Measurements from ENCODE around the gene ATG10. TPM values are rescaled to one million over a fixed set of nuclear protein-coding genes. Genes with fewer than 3 reads are reported as not detected.
"Not testable (repeated sequence)": the region's sequence is repeated elsewhere in the genome, so short reads cannot be mapped to it uniquely, and the experiment has no call there.

The ATG10 gene
- polyA plus RNA-seq, 4 donors: 3.5 to 7.8 (median 5.5) TPM

GRCh38 chr5:82257729-82258128 is 285.9 kb downstream of the ATG10 start:
- no peak for DNase-seq
- no peaks in the 10 kb centered on the region for H3K4me1 ChIP-seq (ENCODE audit: control insufficient read depth in 3 of 3, insufficient read depth in 2 of 3, low read depth in 1 of 3, low read length in 2 of 3)
- H3K27ac ChIP-seq (ENCODE audit: low read depth in 1 of 3, low read length in 2 of 3): no peak overlapping the region
- peaks cover 0 to 2% of the 10 kb centered on the region in 2 donors for H3K9me3 ChIP-seq (ENCODE audit: control insufficient read depth in 2 of 2, insufficient read depth in 1 of 2, low read depth in 1 of 2, low read length in 1 of 2)
- no peak overlapping the region for H3K4me3 ChIP-seq (ENCODE audit: low read depth in 1 of 3, low read length in 3 of 3)
- 88 to 95% (median 89%) methylated on average over 3 of the region's 3 CpGs for WGBS, 3 donors
- no peak for FAIRE-seq
- H3K27me3 ChIP-seq (ENCODE audit: control insufficient read depth in 3 of 3, insufficient read depth in 3 of 3, low read length in 3 of 3): no peaks in the 10 kb centered on the region
- H3K36me3 ChIP-seq (ENCODE audit: control insufficient read depth in 3 of 3, insufficient read depth in 2 of 3, low read depth in 1 of 3, low read length in 3 of 3): peaks cover 0 to 3% (median 2%) of the 10 kb centered on the region in 3 donors

DNA sequence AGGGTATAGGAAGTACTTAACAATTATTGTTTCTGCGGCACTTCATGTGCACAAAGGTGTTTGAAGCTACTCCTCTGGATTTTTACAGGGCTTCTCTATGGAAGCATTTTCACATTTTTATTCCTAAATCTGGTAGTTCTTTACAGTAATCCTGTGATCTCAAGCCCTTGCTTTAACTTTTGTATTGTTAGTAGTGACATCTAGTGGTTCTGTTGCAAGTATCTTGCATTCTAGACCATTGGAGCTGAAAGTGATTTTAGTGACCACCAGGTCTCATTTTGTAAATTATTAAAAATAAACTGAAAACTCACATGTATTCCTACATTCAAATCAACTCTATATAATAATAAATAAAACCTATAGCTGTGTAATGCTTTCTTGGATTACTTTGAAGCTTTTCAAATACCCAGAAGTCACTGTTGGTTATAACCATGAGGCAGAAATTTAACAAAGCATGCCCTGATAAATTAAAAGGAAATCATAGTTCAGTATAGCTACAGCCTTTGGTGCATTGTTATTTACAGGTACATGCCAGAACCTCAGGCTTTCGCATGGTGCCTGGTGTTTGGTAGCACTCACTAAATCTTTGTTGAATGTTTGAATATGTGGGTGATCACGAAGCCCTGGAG is 287.5 kb downstream of the ATG10 start:
- no peak overlapping the region for H3K27ac ChIP-seq (ENCODE audit: low read depth in 1 of 3, low read length in 2 of 3)
- H3K4me1 ChIP-seq (ENCODE audit: control insufficient read depth in 3 of 3, insufficient read depth in 2 of 3, low read depth in 1 of 3, low read length in 2 of 3): no peaks in the 10 kb centered on the region
- no peak for FAIRE-seq
- 83 to 93% (median 90%) methylated on average over 3 of the region's 3 CpGs for WGBS, 3 donors
- peaks cover 0 to 2% of the 10 kb centered on the region in 2 donors for H3K9me3 ChIP-seq (ENCODE audit: control insufficient read depth in 2 of 2, insufficient read depth in 1 of 2, low read depth in 1 of 2, low read length in 1 of 2)
- H3K27me3 ChIP-seq (ENCODE audit: control insufficient read depth in 3 of 3, insufficient read depth in 3 of 3, low read length in 3 of 3): no peaks in the 10 kb centered on the region
- no peak overlapping the region for H3K4me3 ChIP-seq (ENCODE audit: low read depth in 1 of 3, low read length in 3 of 3)
- H3K36me3 ChIP-seq (ENCODE audit: control insufficient read depth in 3 of 3, insufficient read depth in 2 of 3, low read depth in 1 of 3, low read length in 3 of 3): peaks cover 0 to 2% (median 0%) of the 10 kb centered on the region in 3 donors
- peak in 1 of 2 donors; percentile 16 for DNase-seq

DNA sequence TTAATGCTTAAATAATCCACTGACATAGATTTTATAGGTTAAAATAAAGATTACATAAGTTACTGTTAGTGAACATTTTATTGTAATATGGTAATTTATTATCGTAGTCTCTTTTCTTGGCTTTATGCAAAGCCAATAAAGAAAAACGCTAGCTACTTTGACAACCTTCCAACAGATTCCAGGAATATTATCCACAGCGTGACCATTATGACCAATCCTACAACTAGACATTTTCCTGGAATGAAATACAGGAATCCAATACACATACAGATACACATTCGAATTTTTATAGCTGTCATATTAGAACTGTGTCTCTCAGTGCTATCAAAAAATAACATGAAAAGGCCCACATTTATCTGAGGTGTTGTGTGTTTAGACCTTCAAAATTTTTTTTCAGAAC is 293.2 kb downstream of the ATG10 start:
- Histone ChIP-seq H3K36me3 (ENCODE audit: control insufficient read depth in 3 of 3, insufficient read depth in 2 of 3, low read depth in 1 of 3, low read length in 3 of 3) (no peaks in the 10 kb centered on the region), H3K9me3 (ENCODE audit: control insufficient read depth in 2 of 2, insufficient read depth in 1 of 2, low read depth in 1 of 2, low read length in 1 of 2) (peaks cover 0 to 14% of the 10 kb centered on the region in 2 donors), H3K27ac (ENCODE audit: low read depth in 1 of 3, low read length in 2 of 3) (no peak overlapping the region), H3K27me3 (ENCODE audit: control insufficient read depth in 3 of 3, insufficient read depth in 3 of 3, low read length in 3 of 3) (no peaks in the 10 kb centered on the region), H3K4me1 (ENCODE audit: control insufficient read depth in 3 of 3, insufficient read depth in 2 of 3, low read depth in 1 of 3, low read length in 2 of 3) (no peaks in the 10 kb centered on the region), H3K4me3 (ENCODE audit: low read depth in 1 of 3, low read length in 3 of 3) (no peak overlapping the region)
- no peak for DNase-seq
- WGBS, 3 donors: 61 to 87% (median 79%) methylated on average over 4 of the region's 4 CpGs
- FAIRE-seq: no peak

DNA sequence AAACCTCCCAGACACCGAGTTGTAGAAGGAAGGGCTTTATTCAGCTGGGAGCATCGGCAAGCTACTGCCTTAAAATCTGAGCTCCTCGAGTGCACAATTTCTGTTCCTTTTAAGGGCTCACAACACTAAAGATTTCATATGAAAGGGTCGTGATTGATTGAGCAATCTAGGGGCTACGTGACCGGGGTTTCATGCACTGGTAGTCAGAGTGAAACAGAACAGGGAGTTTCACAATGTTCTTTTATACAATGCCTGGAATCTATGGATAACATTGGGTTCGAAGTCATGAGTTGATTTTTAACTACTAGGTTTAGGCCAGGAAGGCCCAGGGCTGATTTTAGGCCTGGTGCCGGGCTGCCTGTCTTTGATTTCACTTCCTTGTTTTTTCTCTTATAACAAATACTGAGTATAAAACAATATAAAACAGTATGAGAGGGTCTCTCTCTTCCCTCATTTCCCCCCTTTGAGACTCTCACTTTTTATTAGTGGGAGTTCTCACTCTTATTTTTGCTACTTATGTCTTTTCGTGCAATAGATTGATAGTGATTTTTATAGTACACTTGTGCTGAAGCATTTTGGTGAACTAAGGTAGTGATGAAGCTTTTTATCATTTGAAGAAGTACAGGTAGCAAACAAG is 295.6 kb downstream of the ATG10 start:
- H3K27ac ChIP-seq (ENCODE audit: low read depth in 1 of 3, low read length in 2 of 3); H3K4me3 ChIP-seq (ENCODE audit: low read depth in 1 of 3, low read length in 3 of 3); DNase-seq; H3K36me3 ChIP-seq (ENCODE audit: control insufficient read depth in 3 of 3, insufficient read depth in 2 of 3, low read depth in 1 of 3, low read length in 3 of 3); H3K27me3 ChIP-seq (ENCODE audit: control insufficient read depth in 3 of 3, insufficient read depth in 3 of 3, low read length in 3 of 3); H3K4me1 ChIP-seq (ENCODE audit: control insufficient read depth in 3 of 3, insufficient read depth in 2 of 3, low read depth in 1 of 3, low read length in 2 of 3); FAIRE-seq: not testable (repeated sequence)
- 90 to 95% (median 91%) methylated on average over 9 of the region's 9 CpGs for WGBS, 3 donors
- H3K9me3 ChIP-seq (ENCODE audit: control insufficient read depth in 2 of 2, insufficient read depth in 1 of 2, low read depth in 1 of 2, low read length in 1 of 2): peaks cover 0 to 12% of the 10 kb centered on the region in 2 donors

DNA sequence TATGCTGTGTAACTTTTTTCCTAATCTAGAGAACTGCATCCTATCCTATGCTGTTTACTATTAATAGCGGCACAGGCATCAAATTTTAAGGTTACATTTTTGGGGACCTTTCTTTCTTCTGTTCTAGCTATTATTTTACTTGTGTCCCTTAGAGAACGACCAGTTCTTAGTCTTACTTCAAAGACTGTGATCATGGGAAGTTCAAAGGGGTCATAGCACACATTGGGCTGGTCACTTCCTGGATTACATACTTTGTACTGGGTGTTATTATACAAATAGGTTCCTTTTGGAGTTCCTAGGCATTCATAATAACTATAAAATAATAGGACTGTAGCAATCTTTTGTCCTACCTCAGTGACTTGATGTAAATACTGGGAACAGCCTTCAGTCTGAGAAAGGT is 297.5 kb downstream of the ATG10 start:
- WGBS, 3 donors: 86 to 95% (median 89%) methylated on average over 2 of the region's 2 CpGs
- H3K4me1 ChIP-seq (ENCODE audit: control insufficient read depth in 3 of 3, insufficient read depth in 2 of 3, low read depth in 1 of 3, low read length in 2 of 3); H3K36me3 ChIP-seq (ENCODE audit: control insufficient read depth in 3 of 3, insufficient read depth in 2 of 3, low read depth in 1 of 3, low read length in 3 of 3); H3K4me3 ChIP-seq (ENCODE audit: low read depth in 1 of 3, low read length in 3 of 3); H3K27ac ChIP-seq (ENCODE audit: low read depth in 1 of 3, low read length in 2 of 3); DNase-seq; FAIRE-seq; H3K27me3 ChIP-seq (ENCODE audit: control insufficient read depth in 3 of 3, insufficient read depth in 3 of 3, low read length in 3 of 3): not testable (repeated sequence)
- peaks cover 0 to 12% of the 10 kb centered on the region in 2 donors for H3K9me3 ChIP-seq (ENCODE audit: control insufficient read depth in 2 of 2, insufficient read depth in 1 of 2, low read depth in 1 of 2, low read length in 1 of 2)

DNA sequence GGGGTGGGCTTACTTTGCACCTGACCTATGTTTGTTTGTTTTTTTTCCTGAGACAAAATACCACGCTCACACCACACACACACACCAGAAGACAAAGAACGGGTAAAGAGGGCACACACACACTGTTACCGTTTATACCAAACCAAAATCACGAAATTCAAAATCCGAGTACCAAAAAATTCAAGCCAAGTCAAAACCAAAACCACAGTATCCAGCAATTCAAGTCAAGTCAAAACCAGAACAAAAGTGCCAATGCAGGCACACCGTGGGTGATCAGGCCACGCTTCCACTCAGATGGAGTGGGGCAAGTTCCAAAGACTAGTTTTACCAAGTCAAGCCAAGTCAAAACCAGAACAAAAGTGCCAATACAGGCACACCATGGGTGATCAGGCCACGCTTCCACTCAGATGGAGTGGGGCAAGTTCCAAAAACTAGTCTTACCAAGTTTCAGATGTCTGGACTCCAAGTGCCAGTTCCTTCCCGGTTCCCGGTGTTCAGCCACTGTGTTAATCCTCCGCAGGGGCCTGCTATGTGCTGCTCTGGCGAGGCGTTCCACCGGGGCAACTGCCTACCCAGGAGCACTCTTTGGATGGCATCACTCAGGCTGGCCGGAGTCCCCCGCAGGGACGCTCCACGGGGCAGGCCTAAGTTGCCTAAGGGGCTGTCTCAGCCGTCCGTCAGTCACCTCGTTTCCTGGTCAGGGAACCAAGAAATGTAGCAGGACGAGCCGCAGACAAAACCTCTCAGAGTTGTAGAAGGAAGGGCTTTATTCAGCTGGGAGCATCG is 300.9 kb downstream of the ATG10 start:
- not testable (repeated sequence) for H3K4me3 ChIP-seq (ENCODE audit: low read depth in 1 of 3, low read length in 3 of 3); DNase-seq; FAIRE-seq; H3K4me1 ChIP-seq (ENCODE audit: control insufficient read depth in 3 of 3, insufficient read depth in 2 of 3, low read depth in 1 of 3, low read length in 2 of 3); H3K27me3 ChIP-seq (ENCODE audit: control insufficient read depth in 3 of 3, insufficient read depth in 3 of 3, low read length in 3 of 3); H3K27ac ChIP-seq (ENCODE audit: low read depth in 1 of 3, low read length in 2 of 3); H3K9me3 ChIP-seq (ENCODE audit: control insufficient read depth in 2 of 2, insufficient read depth in 1 of 2, low read depth in 1 of 2, low read length in 1 of 2)
- H3K36me3 ChIP-seq (ENCODE audit: control insufficient read depth in 3 of 3, insufficient read depth in 2 of 3, low read depth in 1 of 3, low read length in 3 of 3): peaks cover 2 to 21% (median 13%) of the 10 kb centered on the region in 3 donors
- WGBS, 3 donors: 87 to 93% (median 89%) methylated on average over 24 of the region's 24 CpGs

DNA sequence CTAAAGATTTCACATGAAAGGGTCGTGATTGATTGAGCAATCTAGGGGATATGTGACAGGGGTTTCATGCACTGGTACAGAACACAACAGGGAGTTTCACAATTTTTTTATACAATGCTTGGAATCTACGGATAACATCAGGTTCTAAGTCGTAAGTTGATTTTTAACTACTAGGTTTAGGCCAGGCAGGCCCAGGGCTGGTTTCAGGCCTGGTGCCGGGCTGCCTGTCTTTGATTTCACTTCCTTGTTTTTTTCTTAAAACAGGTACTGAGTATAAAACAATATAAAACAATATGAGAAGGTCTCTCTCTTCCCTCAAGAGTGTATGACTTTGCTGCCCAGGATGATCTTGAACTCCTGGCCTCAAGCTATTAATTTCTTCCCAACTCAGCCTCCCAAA is 301.6 kb downstream of the ATG10 start:
- H3K27me3 ChIP-seq (ENCODE audit: control insufficient read depth in 3 of 3, insufficient read depth in 3 of 3, low read length in 3 of 3); H3K4me3 ChIP-seq (ENCODE audit: low read depth in 1 of 3, low read length in 3 of 3); H3K4me1 ChIP-seq (ENCODE audit: control insufficient read depth in 3 of 3, insufficient read depth in 2 of 3, low read depth in 1 of 3, low read length in 2 of 3); H3K9me3 ChIP-seq (ENCODE audit: control insufficient read depth in 2 of 2, insufficient read depth in 1 of 2, low read depth in 1 of 2, low read length in 1 of 2); H3K27ac ChIP-seq (ENCODE audit: low read depth in 1 of 3, low read length in 2 of 3); FAIRE-seq; DNase-seq: not testable (repeated sequence)
- 52 to 85% (median 78%) methylated on average over 4 of the region's 4 CpGs for whole genome bisulfite sequencing, 3 donors
- peaks cover 2 to 21% (median 13%) of the 10 kb centered on the region in 3 donors for H3K36me3 ChIP-seq (ENCODE audit: control insufficient read depth in 3 of 3, insufficient read depth in 2 of 3, low read depth in 1 of 3, low read length in 3 of 3)

GRCh38 chr5:82274343-82275211 is 302.8 kb downstream of the ATG10 start:
- Histone ChIP-seq H3K36me3 (ENCODE audit: control insufficient read depth in 3 of 3, insufficient read depth in 2 of 3, low read depth in 1 of 3, low read length in 3 of 3) (peaks cover 2 to 21% (median 13%) of the 10 kb centered on the region in 3 donors), H3K4me1 (ENCODE audit: control insufficient read depth in 3 of 3, insufficient read depth in 2 of 3, low read depth in 1 of 3, low read length in 2 of 3) (no peaks in the 10 kb centered on the region), H3K27ac (ENCODE audit: low read depth in 1 of 3, low read length in 2 of 3) (no peak overlapping the region), H3K27me3 (ENCODE audit: control insufficient read depth in 3 of 3, insufficient read depth in 3 of 3, low read length in 3 of 3) (no peaks in the 10 kb centered on the region), H3K4me3 (ENCODE audit: low read depth in 1 of 3, low read length in 3 of 3) (no peak overlapping the region), H3K9me3 (ENCODE audit: control insufficient read depth in 2 of 2, insufficient read depth in 1 of 2, low read depth in 1 of 2, low read length in 1 of 2) (no peaks in the 10 kb centered on the region)
- FAIRE-seq (no peak), DNase-seq (peak in 1 of 2 donors; percentile 16)
- 86 to 93% (median 92%) methylated on average over 31 of the region's 31 CpGs for WGBS, 3 donors

All from small intestine (tissue), 7 donors.